GM19395 (cell line): ENCODE data around the gene BEND7.

Source experiments
- ATAC-seq: cut with Tn5 transposase; IDR thresholded peaks from one replicate; pipeline ENCODE4 v1.9.1; 2021; ENCODE audit warnings: mild to moderate bottlenecking, moderate library complexity; ENCODE audit not compliant: unreplicated experiment

BEND7 gene

DNA sequence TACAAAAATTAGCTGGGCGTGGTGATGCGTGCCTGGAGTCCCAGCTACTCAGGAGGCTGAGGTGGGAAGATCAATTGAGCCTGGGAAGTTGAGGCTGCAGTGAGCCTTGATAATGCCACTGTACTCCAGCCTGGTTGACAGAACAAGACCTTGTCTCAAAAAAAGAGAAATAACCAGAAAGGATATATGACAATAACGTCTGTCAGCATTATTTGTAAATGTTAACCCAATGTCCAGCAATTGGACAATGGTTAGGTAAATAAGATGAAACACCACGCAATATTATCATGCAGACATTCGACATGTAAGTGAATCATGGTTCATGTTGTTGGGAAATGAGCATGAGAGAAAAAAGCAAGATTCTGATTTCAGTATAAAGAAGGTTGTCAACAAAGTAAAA, 136.1 kb downstream of the BEND7 start:
- no peak for ATAC-seq
